Epithelial cell of proximal tubule (primary cell): ENCODE measurements around the gene ASS1. TPM values are rescaled to one million over a fixed set of nuclear protein-coding genes. Genes with fewer than 3 reads are reported as not detected.

Experiments used
- DNase-seq: peaks from one replicate; pipeline ENCODE4 v3.0.0-alpha.2; 2011; ENCODE audit warnings: low read depth
- H3K4me3 ChIP-seq: 2 replicates; pipeline ENCODE4 v1.5.1; 2011; ENCODE audit warnings: low read depth, mild to moderate bottlenecking, low read length
- CTCF ChIP-seq: conservative IDR thresholded peaks from 2 replicates; pipeline ENCODE4 v1.5.1; 2012; ENCODE audit warnings: low read depth, mild to moderate bottlenecking, low read length
- total RNA-seq: library from RNA; depleted of rRNA; stranded (reverse); fragments of >200 nt; gene quantifications from 2 replicates; pipeline ENCODE4 v1.2.3, GENCODE V29; 2015

ASS1 gene
- total RNA-seq, 1 donor from 2014 or later: 9.4 TPM

GRCh38 chr9:130443456-130443801, 1.3 kb upstream of the ASS1 start:
- DNase-seq: no peak
- TF ChIP-seq CTCF: no peak
- H3K4me3 ChIP-seq: no peak overlapping the region

GRCh38 chr9:130443840-130444492, 795 bp upstream of the ASS1 start:
- H3K4me3 ChIP-seq: no peak overlapping the region
- DNase-seq: no peak
- TF ChIP-seq CTCF: no peak

- H3K4me3 ChIP-seq: peak overlapping the region; percentile 60
- TF ChIP-seq CTCF: peak; percentile 17
- DNase-seq: no peak
Observed at GRCh38 chr9:130445268-130445983, 665 bp downstream of the ASS1 start.

GRCh38 chr9:130446101-130446861, 1.5 kb downstream of the ASS1 start:
- no peak for TF ChIP-seq CTCF
- DNase-seq: no peak
- peak overlapping the region; percentile 60 for H3K4me3 ChIP-seq

GRCh38 chr9:130447193-130447816, 2.5 kb downstream of the ASS1 start:
- DNase-seq: no peak
- H3K4me3 ChIP-seq: no peak overlapping the region
- no peak for TF ChIP-seq CTCF

- DNase-seq: no peak
- H3K4me3 ChIP-seq: no peak overlapping the region
- no peak for TF ChIP-seq CTCF
Observed at GRCh38 chr9:130448035-130448624, 3.4 kb downstream of the ASS1 start.
